HEK293T (cell line): ENCODE measurements around the gene CHST11.

Experiments
- CTCF ChIA-PET: fragments of 350-600 bp; formaldehyde crosslinking; extraction: SDS; loops from one replicate; lab custom pipeline; 2021; ENCODE audit warnings: antibody characterized with exemption, inconsistent platforms; lab: Yijun Ruan, JAX
- POLR2A ChIA-PET: fragments of 350-600 bp; formaldehyde crosslinking; extraction: SDS; loops from one replicate; lab custom pipeline; 2020; ENCODE audit warnings: antibody characterized with exemption, inconsistent platforms; lab: Yijun Ruan, JAX
- DNase-seq: peaks from one replicate; pipeline ENCODE4 v3.0.0; 2012; ENCODE audit warnings: mixed read lengths; ENCODE audit errors: extremely low spot score
- ARNT ChIP-seq: fragments of 450-650 bp; IDR thresholded peaks from 2 replicates; pipeline ENCODE4 v1.6.1; 2017; ENCODE audit warnings: mild to moderate bottlenecking
- BHLHE40 ChIP-seq: fragments of 450-650 bp; IDR thresholded peaks from 2 replicates; pipeline ENCODE4 v1.6.1; 2016; ENCODE audit warnings: mild to moderate bottlenecking, moderate library complexity, borderline replicate concordance
- CTBP1 ChIP-seq: fragments of 450-650 bp; IDR thresholded peaks from 2 replicates; pipeline ENCODE4 v1.6.1; 2016; ENCODE audit warnings: borderline replicate concordance
- ELF4 ChIP-seq: fragments of 450-650 bp; IDR thresholded peaks from 2 replicates; pipeline ENCODE4 v1.6.1; 2017; ENCODE audit warnings: antibody characterized with exemption
- FOXA1 ChIP-seq: fragments of 450-650 bp; IDR thresholded peaks from 2 replicates; pipeline ENCODE4 v1.6.1; 2016; ENCODE audit warnings: mild to moderate bottlenecking
- FOXK2 ChIP-seq: fragments of 450-650 bp; IDR thresholded peaks from 2 replicates; pipeline ENCODE4 v1.6.1; 2016; ENCODE audit warnings: mild to moderate bottlenecking
- FOXM1 ChIP-seq: fragments of 450-650 bp; IDR thresholded peaks from 2 replicates; pipeline ENCODE4 v1.6.1; 2017; ENCODE audit warnings: mild to moderate bottlenecking, borderline replicate concordance
- HDGF ChIP-seq: fragments of 450-650 bp; IDR thresholded peaks from 2 replicates; pipeline ENCODE4 v1.6.1; 2017; ENCODE audit warnings: antibody characterized with exemption, borderline replicate concordance
- L3MBTL2 ChIP-seq: fragments of 450-650 bp; conservative IDR thresholded peaks from 2 replicates; pipeline ENCODE4 v1.6.1; 2016; ENCODE audit warnings: mild to moderate bottlenecking
- LEF1 ChIP-seq: fragments of 450-650 bp; IDR thresholded peaks from 2 replicates; pipeline ENCODE4 v1.6.1; 2017; ENCODE audit warnings: mild to moderate bottlenecking, borderline replicate concordance
- NFRKB ChIP-seq: fragments of 450-650 bp; IDR thresholded peaks from 2 replicates; pipeline ENCODE4 v1.6.1; 2016; ENCODE audit warnings: mild to moderate bottlenecking, moderate library complexity
- SP1 ChIP-seq: fragments of 450-650 bp; IDR thresholded peaks from 2 replicates; pipeline ENCODE4 v1.6.1; 2017
- SUZ12 ChIP-seq: fragments of 450-650 bp; IDR thresholded peaks from 2 replicates; pipeline ENCODE4 v1.6.1; 2016; ENCODE audit warnings: mild to moderate bottlenecking
- TARDBP ChIP-seq: fragments of 450-650 bp; IDR thresholded peaks from 2 replicates; pipeline ENCODE4 v1.6.1; 2016
- ZNF384 ChIP-seq: fragments of 450-650 bp; IDR thresholded peaks from 2 replicates; pipeline ENCODE4 v1.6.1; 2016
- TF ChIP-seq, protein P1 (sequence below): fragments of 450-650 bp; IDR thresholded peaks from 2 replicates; pipeline ENCODE4 v1.6.1; 2016

Gene CHST11

DNA sequence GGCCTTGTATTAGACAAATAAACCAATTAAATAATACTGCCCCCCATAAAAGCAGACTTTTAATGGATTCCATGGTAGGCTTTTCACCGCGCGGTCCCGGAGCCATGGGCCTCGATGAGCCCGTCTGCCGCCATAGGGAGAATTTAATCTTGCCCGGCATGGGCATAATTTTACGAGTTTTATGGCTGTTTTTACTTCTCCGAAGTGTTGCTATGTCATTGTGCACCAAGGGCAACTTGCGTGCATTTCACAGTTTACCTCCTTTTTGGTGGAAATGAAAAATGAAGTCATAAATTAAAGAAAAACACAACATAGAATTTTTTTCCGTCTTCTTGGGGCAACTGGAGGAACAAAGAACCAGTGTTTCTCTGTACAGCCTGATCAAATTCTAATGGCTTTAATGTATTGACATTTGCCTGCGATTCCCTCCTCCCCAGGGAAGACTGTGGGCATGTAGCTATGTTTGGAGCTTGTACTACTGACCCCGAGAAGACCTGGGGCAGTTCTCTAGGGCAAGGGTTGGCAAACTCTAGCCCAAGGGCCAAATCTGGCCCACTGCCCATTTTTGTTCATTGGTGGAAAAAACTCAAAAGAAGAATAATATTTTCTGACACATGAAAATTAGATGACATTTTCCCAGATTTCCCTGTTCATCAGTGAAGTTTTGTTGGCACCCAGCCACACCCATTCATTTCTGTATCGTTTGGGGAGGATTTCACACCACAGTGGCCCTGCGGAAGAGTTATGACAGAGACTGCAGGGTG is 142.7 kb downstream of the CHST11 start:
- TF ChIP-seq CTBP1: no peak
- ChIA-PET POLR2A (no interaction called here), CTCF (no interaction called here)
- no peak for DNase-seq

DNA sequence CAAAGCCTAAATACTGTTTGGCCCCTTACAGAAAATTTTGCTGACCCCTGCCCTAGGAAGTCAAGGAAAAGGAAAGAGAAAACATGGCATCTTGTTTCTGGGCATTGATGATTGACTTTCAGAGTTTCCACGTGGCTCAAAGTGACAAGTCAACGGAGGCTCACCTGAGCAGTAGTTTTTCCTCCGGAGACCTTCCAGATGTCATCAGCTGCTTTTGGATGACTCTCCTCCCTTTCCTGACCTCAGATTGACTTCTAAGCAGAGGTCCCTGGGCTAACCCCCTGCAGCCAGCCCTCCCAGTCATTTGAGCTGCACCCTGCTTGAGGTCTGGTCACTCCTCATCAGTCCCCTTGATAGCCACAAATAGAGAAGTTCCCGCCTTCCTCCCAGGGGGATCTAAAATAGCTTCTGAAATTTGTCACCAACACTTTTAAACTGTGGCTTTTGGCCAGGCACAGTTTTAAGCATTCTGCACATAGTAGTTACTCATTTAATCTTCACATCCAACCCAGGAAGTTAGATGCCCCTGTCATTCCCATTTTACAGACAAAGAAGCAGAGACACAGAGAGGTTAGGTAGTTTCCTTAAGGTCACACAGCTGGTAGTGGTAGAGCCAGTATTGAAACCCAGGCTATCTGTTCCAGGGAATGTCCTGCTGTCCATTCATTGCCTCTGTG is 143.4 kb downstream of the CHST11 start:
- CTCF ChIA-PET: no interaction called here
- POLR2A ChIA-PET: no interaction called here

DNA sequence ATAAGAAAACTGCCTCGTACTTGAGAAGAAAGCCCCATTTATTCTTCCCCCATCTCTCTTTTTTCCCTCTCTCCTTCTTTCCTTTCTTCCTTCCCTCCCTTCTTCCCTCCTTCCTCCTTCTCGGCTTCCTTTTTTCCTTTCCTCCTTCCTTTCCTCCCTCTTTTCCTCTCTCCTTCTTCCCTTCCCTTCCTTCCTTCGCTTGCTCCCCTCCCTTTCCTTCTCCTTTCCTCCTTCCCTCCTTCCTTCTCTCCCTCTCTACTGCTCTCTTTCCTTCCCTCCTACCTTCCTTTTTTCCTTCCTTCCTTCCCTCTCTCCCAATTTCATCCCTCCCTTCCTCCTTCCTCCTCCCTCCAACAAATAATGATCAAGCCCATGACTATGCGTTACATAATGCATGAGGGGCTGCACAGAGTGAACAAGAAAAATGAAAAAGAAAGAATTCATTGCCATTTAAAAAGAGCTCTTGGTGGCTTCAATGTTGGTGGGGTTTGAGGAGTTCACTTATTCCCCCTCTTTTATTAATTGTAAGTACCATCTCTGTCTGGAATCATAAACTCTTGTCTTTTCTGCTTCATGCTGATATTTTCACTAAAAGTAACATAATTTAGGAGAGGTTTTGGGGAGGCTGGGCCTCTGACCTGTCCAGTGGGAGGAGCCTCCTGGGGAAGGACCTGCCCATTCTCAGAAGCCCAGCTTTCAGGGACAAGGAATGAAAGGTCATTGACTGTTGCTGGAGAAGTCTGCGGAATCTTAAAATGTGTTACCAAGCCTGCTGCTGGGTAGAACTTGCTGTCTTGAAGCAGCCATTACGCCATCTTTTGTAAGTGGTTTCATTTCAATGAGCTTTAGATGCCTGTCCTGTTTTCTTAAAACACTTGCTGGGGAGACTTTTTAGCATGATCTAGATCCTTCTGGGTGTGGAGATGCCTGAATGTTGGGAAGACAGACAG is 144.3 kb downstream of the CHST11 start:
- TF ChIP-seq BHLHE40 (no peak), SP1 (no peak), TARDBP (no peak), FOXK2 (no peak), NFRKB (no peak), FOXA1 (no peak), LEF1 (no peak), L3MBTL2 (no peak), ELF4 (no peak), FOXM1 (no peak), CTBP1 (no peak), ZNF384 (no peak), ARNT (no peak), HDGF (no peak), SUZ12 (no peak)
- TF ChIP-seq, protein P1, sequence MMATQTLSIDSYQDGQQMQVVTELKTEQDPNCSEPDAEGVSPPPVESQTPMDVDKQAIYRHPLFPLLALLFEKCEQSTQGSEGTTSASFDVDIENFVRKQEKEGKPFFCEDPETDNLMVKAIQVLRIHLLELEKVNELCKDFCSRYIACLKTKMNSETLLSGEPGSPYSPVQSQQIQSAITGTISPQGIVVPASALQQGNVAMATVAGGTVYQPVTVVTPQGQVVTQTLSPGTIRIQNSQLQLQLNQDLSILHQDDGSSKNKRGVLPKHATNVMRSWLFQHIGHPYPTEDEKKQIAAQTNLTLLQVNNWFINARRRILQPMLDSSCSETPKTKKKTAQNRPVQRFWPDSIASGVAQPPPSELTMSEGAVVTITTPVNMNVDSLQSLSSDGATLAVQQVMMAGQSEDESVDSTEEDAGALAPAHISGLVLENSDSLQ: no peak
- CTCF ChIA-PET: no interaction called here

More for the DNA sequence above, 143.4 kb downstream of the CHST11 start:
- TF ChIP-seq ELF4 (no peak), SP1 (no peak), BHLHE40 (no peak), TARDBP (no peak), ARNT (no peak)
- no peak for DNase-seq

DNA sequence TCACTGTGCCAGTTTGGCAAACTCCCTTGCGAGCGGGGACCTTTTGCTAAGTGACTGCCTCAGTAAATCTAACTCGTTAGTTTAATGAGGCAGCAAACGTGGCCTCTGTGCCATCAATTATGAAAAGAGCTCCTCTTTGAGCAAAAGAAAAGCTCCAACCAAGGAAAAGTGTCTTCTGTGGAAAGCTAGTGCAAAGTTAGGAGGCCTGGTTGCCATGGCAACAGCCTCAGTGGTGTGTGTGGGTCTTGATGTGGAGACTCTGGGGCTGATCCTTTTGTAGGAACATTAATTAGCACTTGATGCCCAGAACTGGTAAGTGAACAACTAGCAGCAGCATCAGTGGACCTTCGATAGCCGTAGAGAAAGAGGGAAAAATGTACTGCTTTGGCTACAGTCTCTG is 145.7 kb downstream of the CHST11 start:
- ChIA-PET POLR2A (no interaction called here), CTCF (no interaction called here)
- no peak for DNase-seq
- no peak for TF ChIP-seq FOXM1
- no peak for TF ChIP-seq HDGF
- TF ChIP-seq ZNF384: no peak
- no peak for TF ChIP-seq FOXK2
- no peak for TF ChIP-seq LEF1
- no peak for TF ChIP-seq TARDBP
- no peak for TF ChIP-seq ELF4
- TF ChIP-seq NFRKB: no peak
- TF ChIP-seq, protein P1: no peak

More for the DNA sequence above, 144.3 kb downstream of the CHST11 start:
- POLR2A ChIA-PET: no interaction called here
- DNase-seq: no peak

DNA sequence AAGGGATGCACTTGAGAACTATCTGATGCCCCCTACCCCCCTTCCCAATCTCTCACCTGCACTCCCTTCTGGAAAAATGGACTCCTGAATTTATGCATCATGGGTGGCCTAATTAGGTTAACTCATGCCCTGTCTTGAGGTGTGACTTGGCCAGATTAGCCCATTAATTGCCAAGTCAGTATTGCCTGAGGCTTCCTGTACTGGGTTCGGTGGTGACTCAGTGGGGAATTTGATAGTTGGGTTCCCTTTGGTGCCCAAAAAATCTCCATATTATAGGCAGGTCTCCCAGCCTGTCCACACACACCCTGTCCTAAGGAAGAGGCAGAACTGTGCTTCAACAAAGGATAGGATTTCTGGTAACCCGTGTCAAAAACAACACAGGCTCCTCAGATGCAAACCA is 146.1 kb downstream of the CHST11 start:
- TF ChIP-seq ZNF384 (no peak), HDGF (no peak), ELF4 (no peak), NFRKB (no peak), SP1 (no peak), LEF1 (no peak), BHLHE40 (no peak), CTBP1 (no peak), FOXA1 (no peak), SUZ12 (no peak), ARNT (no peak)
- TF ChIP-seq, protein P1: no peak
- no peak for DNase-seq
- CTCF ChIA-PET: no interaction called here
- POLR2A ChIA-PET: no interaction called here

DNA sequence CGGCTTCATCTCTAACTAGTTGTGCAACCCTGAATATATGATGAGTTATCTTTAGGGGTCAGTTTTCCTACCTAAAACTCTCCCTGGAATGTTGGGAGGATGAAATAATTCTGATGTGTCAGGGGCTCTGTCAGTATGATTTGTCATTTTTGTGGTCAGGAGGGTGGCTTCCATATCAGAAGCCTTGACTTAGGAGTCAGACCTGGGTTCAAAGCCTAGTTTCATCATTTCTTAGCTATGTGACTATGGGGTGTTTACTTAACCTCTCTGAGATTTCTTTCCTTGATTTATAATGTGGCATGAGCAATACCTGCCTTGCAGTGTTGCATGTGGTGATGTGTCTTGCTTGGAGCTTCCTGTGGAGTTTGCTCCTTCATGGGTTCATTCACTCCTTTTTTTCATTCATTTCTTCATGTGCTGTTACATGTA is 146.8 kb downstream of the CHST11 start:
- POLR2A ChIA-PET: no interaction called here
- CTCF ChIA-PET: no interaction called here

More for the DNA sequence above, 146.8 kb downstream of the CHST11 start:
- no peak for DNase-seq
- no peak for TF ChIP-seq SUZ12
- TF ChIP-seq SP1: no peak
- TF ChIP-seq ZNF384: no peak
- TF ChIP-seq FOXK2: no peak
- no peak for TF ChIP-seq CTBP1
- no peak for TF ChIP-seq FOXM1
- TF ChIP-seq LEF1: no peak
- TF ChIP-seq L3MBTL2: no peak
- no peak for TF ChIP-seq TARDBP
- TF ChIP-seq, protein P1: no peak
- TF ChIP-seq HDGF: no peak
- TF ChIP-seq NFRKB: no peak
- TF ChIP-seq BHLHE40: no peak
